ENCODE data around the gene PTTG1. TPM values are rescaled to one million over a fixed set of nuclear protein-coding genes. Genes with fewer than 3 reads are reported as not detected.

Gene PTTG1
- total RNA-seq, 1 experiment from 2014 or later, result 183 TPM

GRCh38 chr5:160397492-160397891 lies 24.2 kb upstream of the PTTG1 start:
- no peak for ATAC-seq
- Histone ChIP-seq H4K20me1 (ENCODE audit: insufficient read depth) (no peaks in the 10 kb centered on the region), H2AFZ (ENCODE audit: low read depth, low read length, poor library complexity, severe bottlenecking) (no peak overlapping the region), H3K4me1 (ENCODE audit: control insufficient read depth in 1 of 2, insufficient read depth in 2 of 2, low read length in 2 of 2) (peaks cover 0 to 14% of the 10 kb centered on the region in 2 experiments; a peak in 2 of 4 replicates), H3K27me3 (ENCODE audit: insufficient read depth, low read length) (no peaks in the 10 kb centered on the region), H3K9me3 (ENCODE audit: control insufficient read depth in 1 of 2, insufficient read depth in 1 of 2, low read depth in 1 of 2, low read length in 2 of 2) (no peaks in the 10 kb centered on the region), H3K36me3 (ENCODE audit: control insufficient read depth in 1 of 2, insufficient read depth in 2 of 2, low read length in 2 of 2) (no peaks in the 10 kb centered on the region), H3K27ac (ENCODE audit: low read depth, low read length) (no peak overlapping the region), H3K4me3 (replicated peaks in 1 of 2; ENCODE audit: low read depth in 1 of 2, low read length in 2 of 2) (no peak overlapping the region), H3K79me2 (ENCODE audit: insufficient read depth, low read length) (peaks cover 19% of the 10 kb centered on the region), H3K4me2 (ENCODE audit: low read length) (no peak overlapping the region), H3K9me2 (ENCODE audit: insufficient read depth) (no peaks in the 10 kb centered on the region), H3K9ac (ENCODE audit: low read length) (no peak overlapping the region)
- RAD21 ChIA-PET (ENCODE audit: low non-redundant PET in 1 of 2, low total read pairs in 2 of 2, uncharacterized antibody in 2 of 2, unreplicated experiment in 2 of 2), result no interaction called here
- DNase-seq (ENCODE audit: low read depth, low spot score), result no peak
- TSS peak; percentile 2 for BruUV-seq (replicated peaks)
- no peak for TF ChIP-seq EGR1 (IDR thresholded peaks at IDR 0.05; ENCODE audit: low read depth)
- TF ChIP-seq EZH2 (IDR thresholded peaks at IDR 0.05), result no peak
- TF ChIP-seq CTCF (IDR thresholded peaks at IDR 0.05 in 2 of 3, conservative IDR thresholded peaks at IDR 0.05 in 1 of 3; ENCODE audit: borderline replicate concordance in 1 of 3, insufficient read depth in 1 of 3, low read depth in 2 of 3, low read length in 2 of 3), result no peak
- no peak for TF ChIP-seq RAD21 (IDR thresholded peaks at IDR 0.05; ENCODE audit: low read depth)
- TF ChIP-seq MAX (IDR thresholded peaks at IDR 0.05), result no peak
- TF ChIP-seq ELF1 (IDR thresholded peaks at IDR 0.05; ENCODE audit: borderline replicate concordance, low read depth), result no peak
- no peak for TF ChIP-seq POLR2A (IDR thresholded peaks at IDR 0.05; ENCODE audit: borderline replicate concordance, extremely low read depth, insufficient read depth, insufficient read length)
- no peak for TF ChIP-seq ZFX (IDR thresholded peaks at IDR 0.05)
- TF ChIP-seq FOSL1 (IDR thresholded peaks at IDR 0.05; ENCODE audit: low read depth), result no peak
- no peak for TF ChIP-seq POLR2AphosphoS5 (IDR thresholded peaks at IDR 0.05; ENCODE audit: low read depth, low read length)
- no peak for TF ChIP-seq REST (IDR thresholded peaks at IDR 0.05; ENCODE audit: low read depth)
- TF ChIP-seq ZNF274 (IDR thresholded peaks at IDR 0.05; ENCODE audit: low read depth, low read length), result no peak
- no peak for TF ChIP-seq SRF (IDR thresholded peaks at IDR 0.05; ENCODE audit: low read depth)
- no peak for TF ChIP-seq ZBTB33 (IDR thresholded peaks at IDR 0.05; ENCODE audit: extremely low read depth, insufficient replicate concordance, low read length)
- TF ChIP-seq EZH2phosphoT487 (IDR thresholded peaks at IDR 0.05; ENCODE audit: borderline replicate concordance), result no peak
- no peak for TF ChIP-seq SP1 (IDR thresholded peaks at IDR 0.05; ENCODE audit: low read depth)
- TF ChIP-seq JUND (IDR thresholded peaks at IDR 0.05), result no peak
- TF ChIP-seq ATF3 (IDR thresholded peaks at IDR 0.05), result no peak
- intact Hi-C loops (cut with micrococcal nuclease), result no loop called here
- POLR2A ChIA-PET, result no interaction called here
- CTCF ChIA-PET, result interaction anchor here (1.1 kb wide), 1 partner anchor 317 kb away, joined by 4 read pairs; no protein-coding TSS in a partner anchor
